Tibial nerve (tissue), 4 donors: ENCODE data around the gene PUSL1.

Experiments
- CTCF ChIP-seq, 5 experiments: fragments of 200-600 bp in 3 of 5; fragments of 450-650 bp in 2 of 5; sonication (generic) in 3 of 5; IDR thresholded peaks; one replicate each; pipeline ENCODE4 v1.5.1; 2016 to 2019; ENCODE audit warnings: antibody characterized with exemption in 5 of 5, mild to moderate bottlenecking in 3 of 5, moderate library complexity in 2 of 5
- EP300 ChIP-seq, 2 donors: sonication (generic); formaldehyde crosslinking; IDR thresholded peaks; one replicate each; pipeline ENCODE4 v1.6.1; 2017; ENCODE audit warnings: antibody characterized with exemption in 2 of 2, mild to moderate bottlenecking in 1 of 2
- POLR2A ChIP-seq, 2 donors: fragments of 450-650 bp; IDR thresholded peaks; one replicate each; pipeline ENCODE4 v1.6.1; 2017; ENCODE audit warnings: antibody characterized with exemption in 2 of 2, mild to moderate bottlenecking in 2 of 2, moderate library complexity in 2 of 2

- TF ChIP-seq CTCF (IDR thresholded peaks at IDR 0.05) (no peak), POLR2A (IDR thresholded peaks at IDR 0.05) (no peak), EP300 (IDR thresholded peaks at IDR 0.05) (no peak)
Observed at GRCh38 chr1:1347026-1347595, 38.7 kb downstream of the PUSL1 start.
